ENCODE measurements around the gene SYT6. TPM values are rescaled to one million over a fixed set of nuclear protein-coding genes. Genes with fewer than 3 reads are reported as not detected.
"Not testable (repeated sequence)": the region's sequence is repeated elsewhere in the genome, so short reads cannot be mapped to it uniquely, and the experiment has no call there.

SYT6 gene
- total RNA-seq, 1 experiment from 2014 or later: not detected

DNA sequence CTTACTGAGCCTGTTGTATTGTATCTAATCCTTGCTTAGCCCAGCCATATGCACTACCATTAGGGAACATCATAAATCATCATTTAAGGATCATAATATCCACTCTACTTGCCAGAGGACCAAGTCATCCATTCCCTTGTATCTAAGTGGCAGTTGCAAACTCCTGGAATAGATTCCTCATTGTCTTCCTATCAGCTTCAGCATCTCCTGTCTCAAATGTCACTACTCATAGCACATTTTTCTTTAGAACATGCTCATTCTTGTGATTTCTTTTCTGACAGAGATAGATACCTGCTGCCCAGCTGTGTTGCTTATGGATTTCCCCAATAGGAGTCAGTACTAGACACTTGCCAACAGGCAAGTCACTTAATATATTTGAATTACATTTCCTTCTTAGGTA, 90.1 kb downstream of the SYT6 start:
- DNase-seq: no peak
- Mint-ChIP-seq H3K4me3 (ENCODE audit: low read depth, unreplicated experiment) (no peak overlapping the region), H3K9me3 (ENCODE audit: low read depth, unreplicated experiment) (no peaks in the 10 kb centered on the region), H3K27me3 (ENCODE audit: unreplicated experiment) (peaks cover 48% of the 10 kb centered on the region), H3K4me1 (ENCODE audit: low read depth, unreplicated experiment) (no peaks in the 10 kb centered on the region), H3K27ac (ENCODE audit: unreplicated experiment) (no peak overlapping the region), H3K36me3 (ENCODE audit: insufficient read depth, unreplicated experiment) (no peaks in the 10 kb centered on the region)
- intact Hi-C loops (cut with micrococcal nuclease; ENCODE audit: unreplicated experiment): no loop called here
- CTCF ChIA-PET: no interaction called here
- no TSS peak for BruUV-seq (replicated peaks)
- TF ChIP-seq, protein P1, sequence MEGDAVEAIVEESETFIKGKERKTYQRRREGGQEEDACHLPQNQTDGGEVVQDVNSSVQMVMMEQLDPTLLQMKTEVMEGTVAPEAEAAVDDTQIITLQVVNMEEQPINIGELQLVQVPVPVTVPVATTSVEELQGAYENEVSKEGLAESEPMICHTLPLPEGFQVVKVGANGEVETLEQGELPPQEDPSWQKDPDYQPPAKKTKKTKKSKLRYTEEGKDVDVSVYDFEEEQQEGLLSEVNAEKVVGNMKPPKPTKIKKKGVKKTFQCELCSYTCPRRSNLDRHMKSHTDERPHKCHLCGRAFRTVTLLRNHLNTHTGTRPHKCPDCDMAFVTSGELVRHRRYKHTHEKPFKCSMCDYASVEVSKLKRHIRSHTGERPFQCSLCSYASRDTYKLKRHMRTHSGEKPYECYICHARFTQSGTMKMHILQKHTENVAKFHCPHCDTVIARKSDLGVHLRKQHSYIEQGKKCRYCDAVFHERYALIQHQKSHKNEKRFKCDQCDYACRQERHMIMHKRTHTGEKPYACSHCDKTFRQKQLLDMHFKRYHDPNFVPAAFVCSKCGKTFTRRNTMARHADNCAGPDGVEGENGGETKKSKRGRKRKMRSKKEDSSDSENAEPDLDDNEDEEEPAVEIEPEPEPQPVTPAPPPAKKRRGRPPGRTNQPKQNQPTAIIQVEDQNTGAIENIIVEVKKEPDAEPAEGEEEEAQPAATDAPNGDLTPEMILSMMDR (IDR thresholded peaks at IDR 0.05; ENCODE audit: unreplicated experiment): no peak

DNA sequence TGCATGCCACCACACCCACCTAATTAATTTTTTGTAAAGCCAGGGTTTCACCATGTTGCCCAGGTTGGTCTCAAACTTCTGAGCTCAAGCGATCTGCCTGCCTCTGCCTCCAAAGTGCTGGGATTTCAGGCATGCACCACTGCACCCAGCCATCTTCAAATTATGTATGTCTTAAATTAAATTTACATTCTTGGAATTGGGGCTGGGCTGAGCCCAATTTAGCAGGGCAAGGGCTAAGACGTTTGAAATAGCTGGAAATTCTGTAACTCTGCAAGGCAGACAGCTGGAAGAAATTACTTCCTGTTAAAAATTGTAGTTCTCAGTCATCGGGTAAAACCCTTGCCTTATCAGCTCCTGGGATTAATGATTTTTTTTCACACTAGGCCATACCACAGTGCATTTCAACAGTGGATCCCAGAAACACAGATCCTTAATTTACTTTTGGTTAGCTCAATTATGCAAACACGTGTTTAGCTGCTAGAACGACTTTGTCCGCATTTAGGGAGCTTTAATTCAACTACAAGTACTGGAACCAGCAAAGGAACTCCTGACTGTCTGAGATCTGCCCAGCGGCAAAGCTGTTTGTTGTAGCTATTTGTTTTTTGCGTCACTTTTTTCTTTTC, 91.1 kb downstream of the SYT6 start:
- Mint-ChIP-seq H3K9me3 (ENCODE audit: low read depth, unreplicated experiment) (no peaks in the 10 kb centered on the region), H3K36me3 (ENCODE audit: insufficient read depth, unreplicated experiment) (no peaks in the 10 kb centered on the region), H3K4me1 (ENCODE audit: low read depth, unreplicated experiment) (no peaks in the 10 kb centered on the region), H3K4me3 (ENCODE audit: low read depth, unreplicated experiment) (no peak overlapping the region), H3K27ac (ENCODE audit: unreplicated experiment) (no peak overlapping the region), H3K27me3 (ENCODE audit: unreplicated experiment) (peaks cover 53% of the 10 kb centered on the region)
- no TSS peak for BruUV-seq (replicated peaks)
- DNase-seq: no peak
- intact Hi-C loops (cut with micrococcal nuclease; ENCODE audit: unreplicated experiment): no loop called here
- TF ChIP-seq, protein P1 (IDR thresholded peaks at IDR 0.05; ENCODE audit: unreplicated experiment): no peak
- CTCF ChIA-PET: no interaction called here

DNA sequence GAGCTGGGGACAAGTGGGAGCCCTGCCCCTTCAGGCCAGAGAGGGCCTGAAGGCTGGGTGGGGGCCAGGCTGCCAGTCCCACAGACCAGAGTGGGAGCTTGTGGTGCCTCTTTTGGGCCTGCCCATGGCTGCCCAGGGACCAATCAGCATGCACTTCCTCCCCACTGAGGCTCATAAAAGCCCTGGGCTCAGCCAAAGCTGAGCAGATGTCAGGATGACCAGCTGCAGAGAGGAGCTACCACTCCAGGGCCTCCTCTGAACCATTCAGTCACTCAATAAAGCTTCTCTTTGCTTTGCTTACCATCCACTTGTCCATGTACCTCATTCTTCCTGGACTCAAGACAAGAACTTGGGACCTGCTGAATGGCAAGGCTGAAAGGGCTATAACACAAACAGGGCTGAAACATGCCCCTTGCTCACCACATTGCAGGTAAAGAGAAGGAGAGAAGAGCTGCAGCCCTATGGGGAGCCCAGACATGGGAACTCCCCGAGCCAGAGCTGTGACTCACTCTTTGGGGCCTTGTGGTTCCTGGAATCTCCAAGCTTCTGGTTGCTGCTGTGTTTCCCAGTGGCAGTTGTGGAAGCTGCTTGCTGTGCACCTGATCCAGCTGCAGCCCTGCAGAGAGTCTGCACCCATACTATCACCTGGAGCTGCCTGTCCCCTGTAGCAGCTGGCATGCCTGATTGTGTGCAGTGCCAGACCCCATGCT, 92.4 kb downstream of the SYT6 start:
- intact Hi-C loops (cut with micrococcal nuclease; ENCODE audit: unreplicated experiment): no loop called here
- no peaks in the 10 kb centered on the region for H3K4me1 Mint-ChIP-seq (ENCODE audit: low read depth, unreplicated experiment)
- CTCF ChIA-PET: no interaction called here
- no peaks in the 10 kb centered on the region for H3K9me3 Mint-ChIP-seq (ENCODE audit: low read depth, unreplicated experiment)
- DNase-seq: no peak
- H3K36me3 Mint-ChIP-seq (ENCODE audit: insufficient read depth, unreplicated experiment): no peaks in the 10 kb centered on the region
- TF ChIP-seq, protein P1 (IDR thresholded peaks at IDR 0.05; ENCODE audit: unreplicated experiment): no peak
- BruUV-seq (replicated peaks): no TSS peak
- no peak overlapping the region for H3K27ac Mint-ChIP-seq (ENCODE audit: unreplicated experiment)
- peaks cover 53% of the 10 kb centered on the region for H3K27me3 Mint-ChIP-seq (ENCODE audit: unreplicated experiment)
- H3K4me3 Mint-ChIP-seq (ENCODE audit: low read depth, unreplicated experiment): no peak overlapping the region

DNA sequence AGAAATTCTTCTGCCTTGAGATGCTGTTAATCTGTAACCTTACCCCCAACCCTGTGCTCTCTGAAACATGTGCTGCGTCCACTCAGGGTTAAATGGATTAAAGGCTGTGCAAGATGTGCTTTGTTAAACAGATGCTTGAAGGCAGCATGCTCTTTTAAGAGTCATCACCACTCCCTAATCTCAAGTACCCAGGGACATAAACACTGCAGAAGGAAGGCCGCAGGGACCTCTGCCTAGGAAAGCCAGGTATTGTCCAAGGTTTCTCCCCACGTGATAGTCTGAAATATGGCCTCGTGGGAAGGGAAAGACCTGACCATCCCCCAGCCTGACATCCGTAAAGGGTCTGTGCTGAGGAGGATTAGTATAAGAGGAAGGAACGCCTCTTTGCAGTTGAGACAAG, 95.4 kb downstream of the SYT6 start:
- BruUV-seq (replicated peaks); H3K36me3 Mint-ChIP-seq (ENCODE audit: insufficient read depth, unreplicated experiment); DNase-seq; H3K4me1 Mint-ChIP-seq (ENCODE audit: low read depth, unreplicated experiment); H3K27ac Mint-ChIP-seq (ENCODE audit: unreplicated experiment); H3K4me3 Mint-ChIP-seq (ENCODE audit: low read depth, unreplicated experiment); CTCF ChIA-PET; intact Hi-C loops (cut with micrococcal nuclease; ENCODE audit: unreplicated experiment); H3K9me3 Mint-ChIP-seq (ENCODE audit: low read depth, unreplicated experiment): not testable (repeated sequence)
- peaks cover 29% of the 10 kb centered on the region for H3K27me3 Mint-ChIP-seq (ENCODE audit: unreplicated experiment)

DNA sequence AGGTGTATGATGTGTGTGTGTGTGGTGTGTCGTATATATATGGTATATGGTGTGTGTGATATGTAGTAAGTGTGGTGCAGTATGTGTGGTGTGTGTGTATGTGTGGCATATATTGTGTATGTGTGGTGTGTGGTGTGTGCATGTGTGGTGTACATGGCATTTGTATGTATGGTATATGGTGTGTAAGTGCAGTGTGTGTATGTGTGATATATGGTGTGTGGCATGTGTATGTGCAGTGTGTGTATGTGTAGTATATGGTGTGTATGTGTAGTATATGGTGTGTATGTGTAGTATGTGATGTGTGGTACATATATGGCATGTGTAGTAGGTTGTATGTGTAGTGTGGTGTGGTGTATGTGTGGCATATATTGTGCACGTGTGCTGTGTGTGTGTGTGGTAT, 99.5 kb downstream of the SYT6 start:
- CTCF ChIA-PET: no interaction called here
- TF ChIP-seq, protein P1 (IDR thresholded peaks at IDR 0.05; ENCODE audit: unreplicated experiment): no peak
- BruUV-seq (replicated peaks): no TSS peak
- H3K27me3 Mint-ChIP-seq (ENCODE audit: unreplicated experiment): peaks cover 37% of the 10 kb centered on the region
- no peak overlapping the region for H3K27ac Mint-ChIP-seq (ENCODE audit: unreplicated experiment)
- no peaks in the 10 kb centered on the region for H3K9me3 Mint-ChIP-seq (ENCODE audit: low read depth, unreplicated experiment)
- H3K36me3 Mint-ChIP-seq (ENCODE audit: insufficient read depth, unreplicated experiment): no peaks in the 10 kb centered on the region
- intact Hi-C loops (cut with micrococcal nuclease; ENCODE audit: unreplicated experiment): no loop called here
- H3K4me3 Mint-ChIP-seq (ENCODE audit: low read depth, unreplicated experiment): no peak overlapping the region
- no peaks in the 10 kb centered on the region for H3K4me1 Mint-ChIP-seq (ENCODE audit: low read depth, unreplicated experiment)
- no peak for DNase-seq
